ENCODE data around the gene SUN2.
A peak's percentile ranks its signal among the peaks of the same experiment; 100 is the strongest.

Gene SUN2

DNA sequence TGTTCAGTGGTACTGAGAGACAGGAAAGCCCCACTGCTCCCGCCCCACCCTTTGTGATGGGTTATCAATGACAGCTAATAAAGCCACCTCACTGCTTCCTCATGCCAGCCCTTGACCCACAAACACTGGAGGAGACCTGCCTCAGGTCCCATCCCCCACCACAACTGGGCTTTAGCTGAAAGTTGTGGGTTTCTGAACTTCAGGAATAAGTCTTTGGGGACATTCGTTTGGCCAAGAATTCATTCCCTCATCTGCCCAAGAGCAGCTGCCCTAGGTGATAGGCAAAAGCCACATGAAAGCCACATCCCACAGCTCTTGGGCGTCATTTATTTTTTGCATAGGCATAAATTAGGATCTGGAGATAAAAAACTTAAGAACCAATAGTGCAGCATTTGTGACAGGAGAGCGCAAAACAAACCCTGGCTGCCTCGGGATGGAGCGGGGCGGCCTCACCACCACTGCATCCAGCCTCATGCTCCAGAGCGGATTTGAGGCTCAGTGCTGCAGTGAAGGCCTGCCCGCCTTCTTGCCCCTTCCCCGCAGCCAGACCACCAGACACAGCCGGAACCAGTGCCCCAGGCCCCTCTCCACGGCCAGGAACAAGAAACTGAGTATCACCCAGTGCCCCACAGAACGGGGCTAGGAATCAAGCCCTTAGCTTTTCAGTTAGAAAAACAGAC lies 21.2 kb downstream of the SUN2 start:
- DNase-seq (ENCODE audit: low spot score), result no peak

DNA sequence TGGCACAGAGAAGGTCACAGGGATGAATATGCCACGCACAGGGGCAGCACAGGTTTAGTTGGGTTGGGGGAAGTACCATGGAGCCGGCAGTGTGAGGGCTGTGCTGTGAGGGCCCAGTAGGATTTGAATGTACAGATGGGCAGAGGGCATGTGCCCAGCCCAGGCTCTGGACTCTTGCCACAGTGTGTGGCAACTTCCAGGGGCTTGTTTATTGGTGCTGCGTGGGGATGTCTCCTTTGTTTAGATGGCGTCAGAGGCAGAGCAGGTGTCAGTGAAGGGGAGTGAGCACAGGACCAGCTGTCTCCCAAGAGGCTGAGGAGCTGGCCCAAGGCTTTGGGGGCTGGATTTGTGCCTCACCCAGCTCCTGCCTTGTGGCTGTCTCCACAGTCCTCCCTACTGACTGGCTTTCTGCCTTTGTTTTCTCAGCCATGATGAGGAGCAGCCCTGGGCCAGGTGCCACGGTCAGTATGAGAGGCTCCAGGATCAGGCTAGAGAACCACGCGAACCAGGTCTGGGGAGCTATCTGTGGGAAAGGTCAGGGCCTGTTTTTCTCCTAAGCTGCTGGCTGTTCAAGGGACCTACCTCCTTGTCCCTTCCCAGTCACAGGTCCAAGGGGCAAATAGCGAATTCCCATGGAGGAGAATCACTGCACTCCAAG lies 21.9 kb downstream of the SUN2 start:
- no peak for DNase-seq (ENCODE audit: low spot score)

DNA sequence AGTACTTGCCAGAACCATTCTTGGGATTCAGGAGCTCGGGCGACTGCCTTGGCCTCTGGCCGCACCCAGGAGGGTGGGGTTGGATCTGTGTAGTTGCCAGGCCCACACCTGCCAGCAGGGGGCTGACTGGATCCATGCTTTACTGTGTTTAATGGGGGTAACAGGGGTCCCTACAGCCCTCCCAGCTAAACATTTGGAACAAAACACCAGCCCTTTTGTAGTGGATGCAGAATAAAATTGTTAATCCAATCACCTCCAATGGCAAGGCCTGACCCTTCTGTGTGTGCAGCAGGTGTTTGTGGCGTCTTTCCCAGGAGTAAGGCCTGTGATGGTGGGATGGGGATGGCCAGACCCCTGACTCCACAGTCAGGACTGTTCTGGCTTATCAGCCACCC lies 22.5 kb downstream of the SUN2 start:
- DNase-seq (ENCODE audit: low spot score), result peak; percentile 59

DNA sequence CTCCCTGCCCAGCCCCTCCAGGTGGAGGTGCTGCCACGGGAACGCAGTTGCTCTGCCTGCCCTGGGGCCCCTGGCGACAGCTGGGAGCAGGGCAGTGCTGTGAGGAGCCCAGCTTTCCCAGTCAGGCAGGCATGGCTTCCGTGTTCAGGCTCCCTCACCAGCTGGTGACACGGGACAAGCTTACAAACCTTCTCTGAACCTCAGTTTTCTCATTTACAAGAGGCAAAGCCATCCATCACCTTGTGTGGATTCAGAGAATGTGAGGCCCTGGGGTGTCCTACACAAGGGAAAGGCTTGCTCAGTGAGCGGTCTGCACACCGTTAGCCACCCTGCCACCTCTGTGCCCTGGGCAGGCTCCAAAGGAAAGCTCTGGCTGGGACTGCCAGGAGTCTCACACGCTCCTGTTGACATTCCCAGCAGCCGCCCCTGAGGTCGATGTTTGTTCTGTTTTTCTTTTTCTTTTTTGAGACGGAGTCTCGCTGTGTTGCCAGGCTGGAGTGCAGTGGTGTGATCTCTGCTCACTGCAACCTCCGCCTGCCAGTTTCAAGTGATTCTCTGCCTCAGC lies 23.5 kb downstream of the SUN2 start:
- no peak for DNase-seq (ENCODE audit: low spot score)

- DNase-seq (ENCODE audit: low spot score), result no peak
These were observed 24.1 kb downstream of the SUN2 start for GRCh38 chr22:38731703-38732161.

GRCh38 chr22:38730411-38730871 lies 25.4 kb downstream of the SUN2 start:
- DNase-seq (ENCODE audit: low spot score), result no peak

GRCh38 chr22:38729946-38730345 lies 25.9 kb downstream of the SUN2 start:
- no peak for DNase-seq (ENCODE audit: low spot score)

GRCh38 chr22:38728871-38729796 lies 26.7 kb downstream of the SUN2 start:
- DNase-seq (ENCODE audit: low spot score), result no peak

DNA sequence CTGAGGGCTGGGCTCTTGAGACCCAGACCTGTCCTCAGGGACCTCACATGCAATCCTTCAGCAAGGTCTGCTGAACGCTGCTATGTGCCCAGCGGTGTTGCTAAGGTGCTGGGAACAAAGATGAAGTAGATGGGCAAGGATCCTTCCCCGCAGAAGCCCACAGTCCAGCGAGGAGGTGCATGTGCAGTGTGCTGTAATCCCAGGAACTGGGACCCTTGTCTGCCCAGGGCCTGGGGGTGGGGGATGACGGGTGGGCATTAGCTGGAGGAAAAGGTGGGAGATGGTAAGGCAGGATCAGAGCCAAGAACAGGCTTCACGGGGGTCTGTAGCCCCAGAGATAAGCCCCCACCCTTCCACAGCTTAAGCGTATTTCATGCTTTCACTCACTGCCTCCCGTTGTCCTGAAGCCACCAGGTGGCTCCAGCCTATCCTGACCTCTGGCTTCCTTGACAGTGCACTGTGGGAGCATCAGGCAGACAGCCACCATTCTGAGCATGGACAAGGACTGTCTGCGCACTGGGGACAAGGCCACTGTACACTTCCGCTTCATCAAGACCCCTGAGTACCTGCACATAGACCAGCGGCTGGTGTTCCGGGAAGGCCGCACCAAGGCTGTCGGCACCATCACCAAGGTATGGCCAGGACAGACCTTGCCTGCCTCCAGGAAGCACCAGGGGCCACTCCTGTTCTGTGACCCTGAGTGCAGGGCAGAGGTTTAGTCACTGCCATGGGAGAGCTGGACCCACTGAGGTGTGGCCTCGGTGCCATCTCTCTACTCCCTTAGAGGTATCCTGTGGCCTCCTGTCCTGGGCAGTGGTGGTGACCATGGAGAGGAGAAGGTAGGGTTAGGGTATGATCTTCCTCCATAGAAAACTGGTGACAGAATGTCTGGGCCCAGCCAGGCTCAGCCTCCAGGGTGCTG lies 28.0 kb downstream of the SUN2 start:
- no peak for DNase-seq (ENCODE audit: low spot score)

DNA sequence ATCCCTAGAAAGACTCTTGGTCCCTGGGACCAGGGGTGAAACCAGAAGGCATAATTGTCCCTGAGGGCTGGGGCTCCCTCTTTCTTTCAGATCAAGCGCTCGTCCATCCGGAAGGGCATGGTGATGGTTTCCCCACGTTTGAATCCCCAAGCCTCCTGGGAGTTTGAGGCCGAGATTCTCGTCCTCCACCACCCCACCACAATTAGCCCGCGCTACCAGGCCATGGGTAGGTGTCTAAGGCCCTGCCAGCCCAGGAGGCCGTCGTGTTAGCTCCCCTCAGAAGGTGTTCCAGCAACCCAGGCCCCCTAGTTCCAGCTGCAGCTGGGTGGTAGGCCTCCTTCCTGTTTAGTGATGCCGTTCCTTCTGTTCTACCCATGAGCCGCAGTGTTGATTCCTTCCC lies 28.7 kb downstream of the SUN2 start:
- DNase-seq (ENCODE audit: low spot score), result no peak

DNA sequence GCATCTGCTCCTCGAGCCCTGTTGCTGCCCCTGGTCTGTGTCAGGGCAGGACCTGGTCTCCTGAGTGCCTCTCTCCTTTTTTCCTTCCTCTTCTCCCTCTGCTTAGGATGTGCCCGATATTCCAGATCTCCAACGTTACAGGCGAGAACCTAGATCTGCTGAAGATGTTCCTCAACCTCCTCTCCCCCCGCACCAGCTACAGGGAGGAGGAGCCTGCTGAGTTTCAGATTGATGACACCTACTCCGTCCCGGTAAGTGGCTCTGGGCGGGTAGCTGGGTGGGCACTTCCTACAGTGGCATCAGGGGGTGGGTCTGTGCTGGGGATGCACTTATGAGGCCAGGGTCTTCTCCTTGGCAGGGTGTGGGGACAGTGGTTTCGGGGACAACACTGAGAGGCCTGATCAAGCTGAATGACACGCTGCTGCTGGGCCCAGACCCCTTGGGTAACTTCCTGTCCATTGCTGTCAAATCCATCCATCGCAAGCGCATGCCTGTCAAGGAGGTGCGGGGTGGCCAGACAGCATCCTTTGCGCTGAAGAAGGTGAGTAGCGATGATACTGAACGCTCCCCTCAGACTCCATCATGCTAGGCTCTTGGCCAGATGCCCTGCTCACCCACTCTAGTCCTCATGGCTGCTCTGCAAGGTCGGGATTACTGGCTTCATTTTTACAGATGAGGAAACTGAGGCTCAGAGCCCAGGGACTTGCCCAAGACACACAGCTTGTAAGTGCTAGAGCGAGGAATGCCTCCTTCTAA lies 29.7 kb downstream of the SUN2 start:
- DNase-seq (ENCODE audit: low spot score), result no peak

DNA sequence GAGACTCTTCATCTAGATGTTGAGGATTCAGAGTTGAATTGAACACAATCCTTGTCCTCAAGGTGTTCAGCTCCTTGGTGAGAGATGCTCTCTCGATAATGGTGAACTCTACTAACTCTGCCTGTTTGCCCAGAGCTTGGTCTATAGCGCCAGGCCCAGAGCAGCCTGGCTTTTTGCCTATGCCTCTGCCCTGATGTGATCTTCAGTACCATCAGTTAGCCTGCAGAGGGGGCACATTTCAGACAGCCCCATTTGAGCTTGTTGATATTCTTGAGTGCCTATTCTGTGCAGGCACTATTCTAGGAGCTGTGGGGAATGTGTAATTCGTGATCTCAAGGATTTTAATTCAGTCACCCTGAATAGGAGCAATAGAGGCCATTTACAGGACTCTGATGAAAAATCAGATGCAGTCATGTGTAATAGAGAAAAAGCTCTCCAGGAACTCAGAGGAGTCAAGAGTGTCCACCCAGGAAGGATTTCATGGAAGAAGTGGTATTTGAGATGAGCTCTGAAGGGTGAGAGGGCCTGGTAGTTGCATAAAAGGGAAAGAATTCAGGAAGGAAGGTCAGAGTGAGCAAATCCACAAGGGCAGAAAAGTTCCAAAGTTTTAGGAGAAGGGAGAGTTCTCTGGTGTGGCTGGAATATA lies 30.7 kb downstream of the SUN2 start:
- peak; percentile 53 for DNase-seq (ENCODE audit: low spot score)

DNA sequence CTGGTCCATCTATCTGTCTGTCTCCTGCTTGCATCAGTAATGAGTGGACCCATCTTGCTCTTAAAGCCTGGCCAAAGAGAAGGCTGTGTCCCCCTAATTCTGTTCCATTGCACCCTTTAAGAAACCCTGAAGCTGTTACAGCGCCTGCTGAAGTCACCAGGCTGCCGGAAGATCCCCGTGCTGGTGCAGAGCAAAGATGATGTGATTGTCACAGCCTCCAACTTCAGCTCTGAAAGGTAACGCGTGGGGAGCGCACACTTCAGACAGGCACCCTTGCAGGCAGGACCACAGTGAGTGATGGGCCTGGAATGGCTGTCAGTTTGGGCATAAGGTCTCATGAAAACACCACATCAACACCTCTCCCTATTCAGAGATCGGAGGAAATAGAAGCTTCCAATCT lies 31.6 kb downstream of the SUN2 start:
- no peak for DNase-seq (ENCODE audit: low spot score)

GRCh38 chr22:38721551-38721950 lies 34.2 kb downstream of the SUN2 start:
- no peak for DNase-seq (ENCODE audit: low spot score)

GRCh38 chr22:38720350-38720749 lies 35.4 kb downstream of the SUN2 start:
- DNase-seq (ENCODE audit: low spot score), result no peak

GRCh38 chr22:38719196-38719595 lies 36.6 kb downstream of the SUN2 start:
- DNase-seq (ENCODE audit: low spot score), result no peak

GRCh38 chr22:38718414-38718813 lies 37.4 kb downstream of the SUN2 start:
- DNase-seq (ENCODE audit: low spot score), result no peak

DNA sequence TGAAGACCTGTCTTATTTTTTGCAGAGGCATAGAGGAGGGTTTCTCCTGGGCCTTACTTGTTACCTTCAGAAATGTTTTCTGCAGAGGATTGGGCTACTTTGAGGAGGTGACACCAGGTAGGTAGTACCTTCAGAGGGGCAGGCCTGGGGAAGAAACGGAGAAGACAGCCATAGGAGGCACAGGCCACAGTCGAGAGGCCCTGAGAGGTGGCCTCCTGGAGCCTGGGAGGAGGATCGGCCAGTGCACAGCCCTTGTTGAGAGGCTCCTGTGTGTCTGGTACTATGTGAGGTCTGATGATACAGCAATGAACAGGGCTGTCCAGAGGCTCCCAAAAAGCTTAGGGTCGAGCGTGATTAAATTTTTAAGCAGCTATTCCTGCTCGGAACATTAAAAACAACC lies 38.6 kb downstream of the SUN2 start:
- no peak for DNase-seq (ENCODE audit: low spot score)

- no peak for DNase-seq (ENCODE audit: low spot score)
These were observed 39.0 kb downstream of the SUN2 start for GRCh38 chr22:38716826-38717225.

- no peak for DNase-seq (ENCODE audit: low spot score)
These were observed 39.5 kb downstream of the SUN2 start for GRCh38 chr22:38716271-38716670.
